ENCODE data around the gene FCRLB. TPM values are rescaled to one million over a fixed set of nuclear protein-coding genes. Genes with fewer than 3 reads are reported as not detected.

FCRLB gene
- total and polyA plus RNA-seq, 4 donors = 0.33 to 2.9 (median 0.57) TPM

DNA sequence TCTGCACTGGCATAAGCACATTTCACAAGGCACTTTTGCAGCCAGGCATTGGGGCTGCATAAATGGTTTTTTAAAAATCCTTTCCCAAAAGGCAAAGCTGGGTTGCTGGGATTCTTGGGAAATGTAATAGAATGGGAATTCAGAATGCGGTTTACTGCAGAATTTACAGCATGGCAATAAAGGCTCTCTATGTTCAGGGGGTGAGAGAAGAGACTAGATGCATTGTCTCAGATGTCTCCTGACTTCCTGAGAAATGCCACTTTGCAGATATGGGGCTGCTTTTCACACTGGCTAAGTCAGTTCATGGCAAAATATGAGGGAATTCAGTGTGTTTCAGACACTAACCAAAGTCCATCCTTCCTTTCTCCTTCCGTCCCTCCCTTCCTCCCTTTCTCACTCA lies 44.9 kb upstream of the FCRLB start:
- DNase-seq (ENCODE audit: low spot score) = no peak
- 83% methylated on average over 2 of the region's 2 CpGs for WGBS
- TF ChIP-seq, protein P1, sequence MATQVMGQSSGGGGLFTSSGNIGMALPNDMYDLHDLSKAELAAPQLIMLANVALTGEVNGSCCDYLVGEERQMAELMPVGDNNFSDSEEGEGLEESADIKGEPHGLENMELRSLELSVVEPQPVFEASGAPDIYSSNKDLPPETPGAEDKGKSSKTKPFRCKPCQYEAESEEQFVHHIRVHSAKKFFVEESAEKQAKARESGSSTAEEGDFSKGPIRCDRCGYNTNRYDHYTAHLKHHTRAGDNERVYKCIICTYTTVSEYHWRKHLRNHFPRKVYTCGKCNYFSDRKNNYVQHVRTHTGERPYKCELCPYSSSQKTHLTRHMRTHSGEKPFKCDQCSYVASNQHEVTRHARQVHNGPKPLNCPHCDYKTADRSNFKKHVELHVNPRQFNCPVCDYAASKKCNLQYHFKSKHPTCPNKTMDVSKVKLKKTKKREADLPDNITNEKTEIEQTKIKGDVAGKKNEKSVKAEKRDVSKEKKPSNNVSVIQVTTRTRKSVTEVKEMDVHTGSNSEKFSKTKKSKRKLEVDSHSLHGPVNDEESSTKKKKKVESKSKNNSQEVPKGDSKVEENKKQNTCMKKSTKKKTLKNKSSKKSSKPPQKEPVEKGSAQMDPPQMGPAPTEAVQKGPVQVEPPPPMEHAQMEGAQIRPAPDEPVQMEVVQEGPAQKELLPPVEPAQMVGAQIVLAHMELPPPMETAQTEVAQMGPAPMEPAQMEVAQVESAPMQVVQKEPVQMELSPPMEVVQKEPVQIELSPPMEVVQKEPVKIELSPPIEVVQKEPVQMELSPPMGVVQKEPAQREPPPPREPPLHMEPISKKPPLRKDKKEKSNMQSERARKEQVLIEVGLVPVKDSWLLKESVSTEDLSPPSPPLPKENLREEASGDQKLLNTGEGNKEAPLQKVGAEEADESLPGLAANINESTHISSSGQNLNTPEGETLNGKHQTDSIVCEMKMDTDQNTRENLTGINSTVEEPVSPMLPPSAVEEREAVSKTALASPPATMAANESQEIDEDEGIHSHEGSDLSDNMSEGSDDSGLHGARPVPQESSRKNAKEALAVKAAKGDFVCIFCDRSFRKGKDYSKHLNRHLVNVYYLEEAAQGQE (IDR thresholded peaks at IDR 0.05) = no peak
- no peak for TF ChIP-seq SP1 (IDR thresholded peaks at IDR 0.05)
- no peaks in the 10 kb centered on the region for H3K9me3 ChIP-seq (ENCODE audit: control insufficient read depth in 4 of 4, low read length in 3 of 4)
- no peak overlapping the region for H3K4me3 ChIP-seq (ENCODE audit: low read depth in 1 of 3, low read length in 3 of 3)
- H3K27me3 ChIP-seq (ENCODE audit: control insufficient read depth in 4 of 4, insufficient read depth in 4 of 4, low read length in 3 of 4) = no peaks in the 10 kb centered on the region
- H3K36me3 ChIP-seq (ENCODE audit: control insufficient read depth in 4 of 4, insufficient read depth in 3 of 4, low read depth in 1 of 4, low read length in 3 of 4) = no peaks in the 10 kb centered on the region
- H3K27ac ChIP-seq (ENCODE audit: low read depth in 1 of 2, low read length in 2 of 2) = no peak overlapping the region
- H3K9ac ChIP-seq (ENCODE audit: low read depth in 1 of 2, low read length in 2 of 2) = no peak overlapping the region
- H3K4me1 ChIP-seq (ENCODE audit: control insufficient read depth in 4 of 4, insufficient read depth in 4 of 4, low read length in 3 of 4) = peaks cover 4 to 24% (median 19%) of the 10 kb centered on the region in 4 donors

DNA sequence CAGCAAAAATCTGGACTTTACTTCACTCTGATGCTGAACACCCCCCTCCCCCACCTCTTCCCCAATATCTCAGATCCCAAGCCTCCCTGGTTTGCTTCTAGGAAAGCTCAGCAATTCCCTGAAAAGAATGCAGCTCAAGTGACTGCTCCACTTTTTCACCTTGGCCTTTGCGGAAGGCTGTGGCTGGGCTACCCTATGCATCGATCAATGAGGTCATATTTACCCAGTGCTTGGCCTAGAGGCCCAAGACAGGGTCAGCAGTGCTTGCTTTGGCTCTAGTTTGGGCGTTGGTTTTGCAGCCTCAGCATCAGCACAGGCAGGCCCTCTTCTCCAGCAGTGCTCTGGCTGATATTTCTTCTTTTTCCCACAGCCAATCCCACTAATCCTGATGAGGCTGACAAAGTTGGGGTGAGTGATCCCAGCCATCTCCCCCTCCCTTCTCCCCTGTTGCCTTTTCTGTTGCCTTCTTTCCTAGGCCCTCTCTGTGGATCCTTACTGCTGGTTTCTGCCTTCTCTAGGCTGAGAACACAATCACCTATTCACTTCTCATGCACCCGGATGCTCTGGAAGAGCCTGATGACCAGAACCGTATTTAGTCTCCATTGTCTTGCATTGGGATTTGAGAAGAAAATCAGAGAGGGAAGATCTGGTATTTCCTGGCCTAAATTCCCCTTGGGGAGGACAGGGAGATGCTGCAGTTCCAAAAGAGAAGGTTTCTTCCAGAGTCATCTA lies 44.2 kb upstream of the FCRLB start:
- 43% methylated on average over 5 of the region's 5 CpGs for WGBS
- TF ChIP-seq, protein P2, sequence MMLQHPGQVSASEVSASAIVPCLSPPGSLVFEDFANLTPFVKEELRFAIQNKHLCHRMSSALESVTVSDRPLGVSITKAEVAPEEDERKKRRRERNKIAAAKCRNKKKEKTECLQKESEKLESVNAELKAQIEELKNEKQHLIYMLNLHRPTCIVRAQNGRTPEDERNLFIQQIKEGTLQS (IDR thresholded peaks at IDR 0.05) = peak; percentile 21
- TF ChIP-seq JUND (IDR thresholded peaks at IDR 0.05) = peak; percentile 59 to 89
- peak in 1 of 2 donors; percentile 14 for TF ChIP-seq RAD21 (IDR thresholded peaks at IDR 0.05)
- TF ChIP-seq RXRA (IDR thresholded peaks at IDR 0.05) = peak; percentile 76 to 90
- no peak for TF ChIP-seq EGR1 (IDR thresholded peaks at IDR 0.05; ENCODE audit: low read depth in 2 of 2)
- TF ChIP-seq, protein P3, sequence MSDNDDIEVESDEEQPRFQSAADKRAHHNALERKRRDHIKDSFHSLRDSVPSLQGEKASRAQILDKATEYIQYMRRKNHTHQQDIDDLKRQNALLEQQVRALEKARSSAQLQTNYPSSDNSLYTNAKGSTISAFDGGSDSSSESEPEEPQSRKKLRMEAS (IDR thresholded peaks at IDR 0.05) = no peak
- no peak for TF ChIP-seq YY1 (IDR thresholded peaks at IDR 0.05)
- TF ChIP-seq, protein P4, sequence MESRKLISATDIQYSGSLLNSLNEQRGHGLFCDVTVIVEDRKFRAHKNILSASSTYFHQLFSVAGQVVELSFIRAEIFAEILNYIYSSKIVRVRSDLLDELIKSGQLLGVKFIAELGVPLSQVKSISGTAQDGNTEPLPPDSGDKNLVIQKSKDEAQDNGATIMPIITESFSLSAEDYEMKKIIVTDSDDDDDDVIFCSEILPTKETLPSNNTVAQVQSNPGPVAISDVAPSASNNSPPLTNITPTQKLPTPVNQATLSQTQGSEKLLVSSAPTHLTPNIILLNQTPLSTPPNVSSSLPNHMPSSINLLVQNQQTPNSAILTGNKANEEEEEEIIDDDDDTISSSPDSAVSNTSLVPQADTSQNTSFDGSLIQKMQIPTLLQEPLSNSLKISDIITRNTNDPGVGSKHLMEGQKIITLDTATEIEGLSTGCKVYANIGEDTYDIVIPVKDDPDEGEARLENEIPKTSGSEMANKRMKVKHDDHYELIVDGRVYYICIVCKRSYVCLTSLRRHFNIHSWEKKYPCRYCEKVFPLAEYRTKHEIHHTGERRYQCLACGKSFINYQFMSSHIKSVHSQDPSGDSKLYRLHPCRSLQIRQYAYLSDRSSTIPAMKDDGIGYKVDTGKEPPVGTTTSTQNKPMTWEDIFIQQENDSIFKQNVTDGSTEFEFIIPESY (IDR thresholded peaks at IDR 0.05) = no peak
- TF ChIP-seq, protein P1 (IDR thresholded peaks at IDR 0.05) = no peak
- TF ChIP-seq, protein P5, sequence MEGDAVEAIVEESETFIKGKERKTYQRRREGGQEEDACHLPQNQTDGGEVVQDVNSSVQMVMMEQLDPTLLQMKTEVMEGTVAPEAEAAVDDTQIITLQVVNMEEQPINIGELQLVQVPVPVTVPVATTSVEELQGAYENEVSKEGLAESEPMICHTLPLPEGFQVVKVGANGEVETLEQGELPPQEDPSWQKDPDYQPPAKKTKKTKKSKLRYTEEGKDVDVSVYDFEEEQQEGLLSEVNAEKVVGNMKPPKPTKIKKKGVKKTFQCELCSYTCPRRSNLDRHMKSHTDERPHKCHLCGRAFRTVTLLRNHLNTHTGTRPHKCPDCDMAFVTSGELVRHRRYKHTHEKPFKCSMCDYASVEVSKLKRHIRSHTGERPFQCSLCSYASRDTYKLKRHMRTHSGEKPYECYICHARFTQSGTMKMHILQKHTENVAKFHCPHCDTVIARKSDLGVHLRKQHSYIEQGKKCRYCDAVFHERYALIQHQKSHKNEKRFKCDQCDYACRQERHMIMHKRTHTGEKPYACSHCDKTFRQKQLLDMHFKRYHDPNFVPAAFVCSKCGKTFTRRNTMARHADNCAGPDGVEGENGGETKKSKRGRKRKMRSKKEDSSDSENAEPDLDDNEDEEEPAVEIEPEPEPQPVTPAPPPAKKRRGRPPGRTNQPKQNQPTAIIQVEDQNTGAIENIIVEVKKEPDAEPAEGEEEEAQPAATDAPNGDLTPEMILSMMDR (IDR thresholded peaks at IDR 0.05; ENCODE audit: low read depth, low read length, missing input control) = no peak
- TF ChIP-seq SP1 (IDR thresholded peaks at IDR 0.05) = peak; percentile 48
- no peak for TF ChIP-seq TAF1 (conservative IDR thresholded peaks at IDR 0.05)
- TF ChIP-seq FOXA1 (IDR thresholded peaks at IDR 0.05) = peak; percentile 44
- TF ChIP-seq HNF4G (IDR thresholded peaks at IDR 0.05) = peak; percentile 47
- no peak for TF ChIP-seq NR2F2 (IDR thresholded peaks at IDR 0.05)
- TF ChIP-seq GABPA (IDR thresholded peaks at IDR 0.05 in 1 of 2, conservative IDR thresholded peaks at IDR 0.05 in 1 of 2) = no peak
- peak; percentile 85 for TF ChIP-seq FOXA2 (IDR thresholded peaks at IDR 0.05)
- peak; percentile 61 to 75 for TF ChIP-seq HNF4A (conservative IDR thresholded peaks at IDR 0.05)
- no peak overlapping the region for H3K4me3 ChIP-seq (ENCODE audit: low read depth in 1 of 3, low read length in 3 of 3)
- no peaks in the 10 kb centered on the region for H3K9me3 ChIP-seq (ENCODE audit: control insufficient read depth in 4 of 4, low read length in 3 of 4)
- no peak for DNase-seq (ENCODE audit: low spot score)
- no peaks in the 10 kb centered on the region for H3K27me3 ChIP-seq (ENCODE audit: control insufficient read depth in 4 of 4, insufficient read depth in 4 of 4, low read length in 3 of 4)
- no peaks in the 10 kb centered on the region for H3K36me3 ChIP-seq (ENCODE audit: control insufficient read depth in 4 of 4, insufficient read depth in 3 of 4, low read depth in 1 of 4, low read length in 3 of 4)
- no peak overlapping the region for H3K27ac ChIP-seq (ENCODE audit: low read depth in 1 of 2, low read length in 2 of 2)
- H3K9ac ChIP-seq (ENCODE audit: low read depth in 1 of 2, low read length in 2 of 2) = no peak overlapping the region
- H3K4me1 ChIP-seq (ENCODE audit: control insufficient read depth in 4 of 4, insufficient read depth in 4 of 4, low read length in 3 of 4) = peaks cover 4 to 24% (median 19%) of the 10 kb centered on the region in 4 donors
